ENCODE results near the gene SOBP.
A peak's percentile ranks its signal among the peaks of the same experiment; 100 is the strongest.

GRCh38 chr6:107489636-107490565, at the start of gene SOBP:
- TF ChIP-seq POLR2A (IDR thresholded peaks at IDR 0.05) (peak; percentile 45 to 53), CTCF (IDR thresholded peaks at IDR 0.05 in 4 of 5, conservative IDR thresholded peaks at IDR 0.05 in 1 of 5) (peak in 3 of 5 experiments; percentile 4 to 20 (median 19))

Data from gastrocnemius medialis (tissue), 4 donors.